OCI-LY1 (cell line): ENCODE results near the gene CCL20.

Experiments used
- CTCF ChIP-seq: fragments of 200-600 bp; sonication (generic), shearing (Covaris generic); IDR thresholded peaks from 2 replicates; pipeline ENCODE4 v1.5.1; 2017; ENCODE audit warnings: mild to moderate bottlenecking, antibody characterized with exemption, low read length, moderate library complexity, mixed read lengths
- EZH2 ChIP-seq: fragments of 200-600 bp; sonication (generic), shearing (Covaris generic); IDR thresholded peaks from 2 replicates; pipeline ENCODE4 v1.8.0; 2017; ENCODE audit warnings: borderline replicate concordance, mixed run types, mild to moderate bottlenecking, antibody characterized with exemption, low read length, moderate library complexity, mixed read lengths

DNA sequence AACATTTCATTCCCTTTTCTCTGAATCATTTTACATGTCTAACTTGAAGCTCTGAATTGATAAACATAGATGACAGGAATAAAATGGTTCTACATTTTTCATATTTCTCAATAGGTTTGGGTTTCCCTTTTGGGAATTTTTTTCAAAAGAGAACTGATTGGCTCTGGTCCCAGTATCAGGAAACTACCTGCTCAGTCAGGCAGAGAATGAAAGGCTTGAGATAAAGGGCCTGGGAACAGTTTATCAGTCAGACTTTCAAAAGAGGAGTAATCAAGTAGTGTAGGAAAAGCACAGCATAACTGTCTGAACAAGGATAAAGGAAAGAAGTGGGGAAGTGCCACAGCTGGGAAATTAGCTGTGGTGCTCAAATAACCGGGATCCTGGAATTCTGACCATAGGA lies 28.3 kb upstream of the CCL20 start:
- no peak for TF ChIP-seq CTCF
- TF ChIP-seq EZH2, result no peak
